ENCODE data around the gene PADI1. TPM values are rescaled to one million over a fixed set of nuclear protein-coding genes. Genes with fewer than 3 reads are reported as not detected.

Gene PADI1
- total RNA-seq, 1 experiment from 2014 or later = not detected

DNA sequence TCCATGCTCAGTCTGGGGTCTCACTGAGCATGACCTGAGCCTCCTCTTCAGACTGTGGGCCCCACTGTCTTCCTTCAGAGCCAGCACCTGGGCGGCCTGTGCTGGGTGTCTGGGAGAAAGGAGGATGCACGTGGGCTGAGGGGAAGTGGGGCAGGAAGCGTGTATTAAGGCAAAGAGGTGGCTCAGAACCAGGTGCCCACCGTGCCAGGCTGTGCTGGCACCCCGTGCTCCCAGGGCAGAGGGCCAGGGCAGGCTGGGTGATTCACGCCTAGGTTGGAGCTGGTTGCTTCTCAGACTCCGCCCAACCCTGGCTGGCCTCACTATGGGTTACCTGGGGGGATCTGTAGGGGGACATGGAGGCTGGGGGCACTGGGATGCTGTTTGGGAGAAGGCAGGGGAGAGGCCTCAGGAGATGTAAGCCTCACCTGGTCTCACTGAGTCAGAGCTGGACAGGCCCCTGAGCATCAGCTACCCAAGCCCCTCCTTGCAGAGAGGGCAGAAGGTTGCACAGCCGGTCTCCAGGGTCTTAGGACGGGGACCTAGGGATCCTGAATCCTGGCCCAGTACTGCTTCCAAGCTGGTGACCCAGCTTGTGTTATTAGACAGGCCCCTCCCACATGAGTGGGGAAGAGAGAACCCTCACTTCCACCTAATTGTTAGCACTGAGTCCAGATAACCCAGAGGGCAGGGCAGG, 18.6 kb upstream of the PADI1 start:
- Histone ChIP-seq H3K4me2 (ENCODE audit: low read depth, low read length, poor library complexity, severe bottlenecking) (no peak overlapping the region), H3K9me2 (replicated peaks; ENCODE audit: insufficient read depth, low read length) (no peaks in the 10 kb centered on the region), H3K36me3 (ENCODE audit: insufficient read depth, low read length) (no peaks in the 10 kb centered on the region), H3K27ac (ENCODE audit: low read length) (no peak overlapping the region), H3K79me2 (ENCODE audit: low read length) (no peaks in the 10 kb centered on the region), H3K9ac (ENCODE audit: low read length) (no peak overlapping the region), H3K4me1 (ENCODE audit: low read length) (no peaks in the 10 kb centered on the region), H3K4me3 (ENCODE audit: low read length) (no peak overlapping the region), H3K9me3 (ENCODE audit: low read length) (no peaks in the 10 kb centered on the region; the same call in none of the 2 replicates), H3K27me3 (ENCODE audit: low read length) (no peaks in the 10 kb centered on the region), H4K20me1 (ENCODE audit: insufficient read depth, low read depth, low read length) (no peaks in the 10 kb centered on the region), H2AFZ (ENCODE audit: low read length) (no peak overlapping the region)
- no peak for DNase-seq

DNA sequence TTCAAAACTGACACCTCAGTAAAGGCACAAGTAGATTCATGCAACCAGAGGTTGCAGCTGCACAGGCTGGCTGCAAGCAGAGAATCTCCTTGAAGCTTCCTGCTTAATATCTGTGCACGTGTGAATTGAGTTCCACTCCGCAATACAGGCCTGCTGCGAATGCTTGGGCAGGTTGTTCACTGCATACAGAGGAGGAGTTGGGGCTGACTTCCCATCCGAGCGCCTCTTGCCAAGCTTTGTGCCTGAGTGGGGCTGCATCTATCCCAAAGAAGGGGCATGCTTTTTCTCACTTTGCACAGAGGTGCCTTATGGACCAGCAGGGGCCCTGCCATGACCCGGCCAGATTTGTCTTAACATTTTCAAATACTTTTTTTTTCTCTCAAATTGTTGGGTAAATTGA, 17.9 kb upstream of the PADI1 start:
- Histone ChIP-seq H3K9me2 (replicated peaks; ENCODE audit: insufficient read depth, low read length) (no peaks in the 10 kb centered on the region), H3K79me2 (ENCODE audit: low read length) (no peaks in the 10 kb centered on the region), H3K4me1 (ENCODE audit: low read length) (no peaks in the 10 kb centered on the region), H3K36me3 (ENCODE audit: insufficient read depth, low read length) (no peaks in the 10 kb centered on the region), H3K9me3 (ENCODE audit: low read length) (no peaks in the 10 kb centered on the region; the same call in none of the 2 replicates), H3K27ac (ENCODE audit: low read length) (no peak overlapping the region), H2AFZ (ENCODE audit: low read length) (no peak overlapping the region), H3K4me2 (ENCODE audit: low read depth, low read length, poor library complexity, severe bottlenecking) (no peak overlapping the region), H3K4me3 (ENCODE audit: low read length) (no peak overlapping the region), H3K27me3 (ENCODE audit: low read length) (no peaks in the 10 kb centered on the region), H4K20me1 (ENCODE audit: insufficient read depth, low read depth, low read length) (no peaks in the 10 kb centered on the region), H3K9ac (ENCODE audit: low read length) (no peak overlapping the region)
- DNase-seq = no peak

- H3K9ac ChIP-seq (ENCODE audit: low read length) = no peak overlapping the region
- no peaks in the 10 kb centered on the region; the same call in none of the 2 replicates for H3K9me3 ChIP-seq (ENCODE audit: low read length)
- H3K79me2 ChIP-seq (ENCODE audit: low read length) = no peaks in the 10 kb centered on the region
- H3K27ac ChIP-seq (ENCODE audit: low read length) = no peak overlapping the region
- H4K20me1 ChIP-seq (ENCODE audit: insufficient read depth, low read depth, low read length) = no peaks in the 10 kb centered on the region
- no peaks in the 10 kb centered on the region for H3K36me3 ChIP-seq (ENCODE audit: insufficient read depth, low read length)
- H3K4me3 ChIP-seq (ENCODE audit: low read length) = no peak overlapping the region
- H3K4me1 ChIP-seq (ENCODE audit: low read length) = peaks cover 4% of the 10 kb centered on the region
- DNase-seq = no peak
- H3K27me3 ChIP-seq (ENCODE audit: low read length) = no peaks in the 10 kb centered on the region
- H3K4me2 ChIP-seq (ENCODE audit: low read depth, low read length, poor library complexity, severe bottlenecking) = no peak overlapping the region
- no peaks in the 10 kb centered on the region for H3K9me2 ChIP-seq (replicated peaks; ENCODE audit: insufficient read depth, low read length)
- no peak overlapping the region for H2AFZ ChIP-seq (ENCODE audit: low read length)
Observed at GRCh38 chr1:17188217-17188616, 16.7 kb upstream of the PADI1 start.

- Histone ChIP-seq H3K9me2 (replicated peaks; ENCODE audit: insufficient read depth, low read length) (no peaks in the 10 kb centered on the region), H3K36me3 (ENCODE audit: insufficient read depth, low read length) (no peaks in the 10 kb centered on the region), H3K9ac (ENCODE audit: low read length) (no peak overlapping the region), H3K9me3 (ENCODE audit: low read length) (no peaks in the 10 kb centered on the region; the same call in none of the 2 replicates), H3K79me2 (ENCODE audit: low read length) (no peaks in the 10 kb centered on the region), H3K4me3 (ENCODE audit: low read length) (no peak overlapping the region), H3K4me2 (ENCODE audit: low read depth, low read length, poor library complexity, severe bottlenecking) (no peak overlapping the region), H3K27ac (ENCODE audit: low read length) (no peak overlapping the region), H3K27me3 (ENCODE audit: low read length) (no peaks in the 10 kb centered on the region), H2AFZ (ENCODE audit: low read length) (no peak overlapping the region), H3K4me1 (ENCODE audit: low read length) (peaks cover 4% of the 10 kb centered on the region), H4K20me1 (ENCODE audit: insufficient read depth, low read depth, low read length) (no peaks in the 10 kb centered on the region)
- DNase-seq = no peak
Observed at GRCh38 chr1:17188889-17189631, 15.9 kb upstream of the PADI1 start.

DNA sequence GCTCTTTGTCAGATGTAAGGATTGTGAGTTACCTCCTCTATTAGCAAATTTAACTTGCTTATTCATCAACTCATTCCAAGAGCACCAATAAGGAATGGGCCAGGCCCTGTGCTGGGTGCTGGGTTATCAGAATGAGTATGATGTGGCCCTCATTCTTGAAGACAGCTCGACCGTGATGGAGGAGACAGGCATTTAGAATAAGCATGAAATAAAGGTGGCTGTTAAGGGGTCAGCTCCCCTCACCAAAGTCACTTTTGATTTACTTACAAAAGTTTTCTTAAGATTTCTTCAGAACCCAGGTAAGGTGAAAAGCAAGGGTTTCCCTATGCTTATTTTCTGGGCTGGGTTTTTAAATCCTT, 15.3 kb upstream of the PADI1 start:
- no peaks in the 10 kb centered on the region for H3K9me2 ChIP-seq (replicated peaks; ENCODE audit: insufficient read depth, low read length)
- H3K36me3 ChIP-seq (ENCODE audit: insufficient read depth, low read length) = no peaks in the 10 kb centered on the region
- no peak overlapping the region for H3K27ac ChIP-seq (ENCODE audit: low read length)
- H3K4me3 ChIP-seq (ENCODE audit: low read length) = no peak overlapping the region
- H3K4me2 ChIP-seq (ENCODE audit: low read depth, low read length, poor library complexity, severe bottlenecking) = no peak overlapping the region
- no peaks in the 10 kb centered on the region; the same call in none of the 2 replicates for H3K9me3 ChIP-seq (ENCODE audit: low read length)
- no peaks in the 10 kb centered on the region for H3K79me2 ChIP-seq (ENCODE audit: low read length)
- no peaks in the 10 kb centered on the region for H4K20me1 ChIP-seq (ENCODE audit: insufficient read depth, low read depth, low read length)
- H3K4me1 ChIP-seq (ENCODE audit: low read length) = peaks cover 4% of the 10 kb centered on the region
- H2AFZ ChIP-seq (ENCODE audit: low read length) = no peak overlapping the region
- no peak for DNase-seq
- no peaks in the 10 kb centered on the region for H3K27me3 ChIP-seq (ENCODE audit: low read length)
- H3K9ac ChIP-seq (ENCODE audit: low read length) = no peak overlapping the region

DNA sequence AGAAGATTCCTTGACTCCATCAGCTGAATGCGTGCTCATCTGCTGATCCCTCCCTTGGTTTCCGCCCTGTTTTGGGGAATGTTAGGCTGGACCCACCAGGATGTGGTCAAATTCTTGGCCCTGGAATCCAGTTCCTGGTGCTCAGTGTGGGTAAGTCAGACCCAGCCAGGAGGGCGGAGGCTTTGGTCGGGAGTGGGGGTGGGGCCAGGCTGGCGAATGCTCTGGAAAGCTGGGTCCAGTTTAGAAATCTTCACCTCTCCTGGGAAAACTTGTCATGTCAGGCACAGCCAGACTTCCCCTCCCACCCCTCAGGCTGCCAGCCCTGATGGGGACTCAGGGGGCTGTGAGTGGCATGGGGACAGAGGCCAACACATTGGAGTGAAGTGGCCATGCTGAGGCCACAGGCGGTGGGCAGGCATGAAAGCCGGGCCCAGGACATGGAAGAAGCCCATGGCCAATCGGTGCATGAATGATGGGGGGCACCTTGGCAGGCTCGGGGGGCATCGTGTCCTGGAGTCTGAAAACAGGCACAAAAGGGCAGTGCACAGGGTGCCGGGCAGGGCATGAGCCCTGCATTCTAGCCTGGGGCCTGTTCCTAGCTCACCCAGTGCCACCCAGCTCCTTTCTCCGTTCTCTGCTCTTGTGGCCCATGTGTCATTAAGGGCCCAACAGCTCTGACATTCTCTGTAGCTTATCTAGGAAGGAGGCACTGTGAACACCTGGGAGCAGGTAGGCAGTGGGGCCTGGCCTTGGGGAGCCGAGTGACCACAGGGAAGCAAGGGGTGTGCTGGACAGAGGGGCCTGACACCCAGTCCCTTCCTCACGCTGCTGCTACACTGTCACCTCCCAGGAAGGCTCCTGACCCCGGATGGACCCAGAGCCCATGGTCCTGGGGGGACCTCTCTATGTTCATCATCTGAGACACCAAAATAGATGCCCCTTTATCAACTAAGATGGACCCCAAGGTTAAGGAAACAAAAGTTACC, 14.6 kb upstream of the PADI1 start:
- H3K4me1 ChIP-seq (ENCODE audit: low read length) = peaks cover 4% of the 10 kb centered on the region
- no peak overlapping the region for H3K9ac ChIP-seq (ENCODE audit: low read length)
- H3K36me3 ChIP-seq (ENCODE audit: insufficient read depth, low read length) = no peaks in the 10 kb centered on the region
- H3K9me3 ChIP-seq (ENCODE audit: low read length) = no peaks in the 10 kb centered on the region; the same call in none of the 2 replicates
- H3K27ac ChIP-seq (ENCODE audit: low read length) = no peak overlapping the region
- no peak for DNase-seq
- no peaks in the 10 kb centered on the region for H3K9me2 ChIP-seq (replicated peaks; ENCODE audit: insufficient read depth, low read length)
- no peak overlapping the region for H3K4me2 ChIP-seq (ENCODE audit: low read depth, low read length, poor library complexity, severe bottlenecking)
- no peaks in the 10 kb centered on the region for H4K20me1 ChIP-seq (ENCODE audit: insufficient read depth, low read depth, low read length)
- no peaks in the 10 kb centered on the region for H3K27me3 ChIP-seq (ENCODE audit: low read length)
- H3K79me2 ChIP-seq (ENCODE audit: low read length) = no peaks in the 10 kb centered on the region
- no peak overlapping the region for H2AFZ ChIP-seq (ENCODE audit: low read length)
- no peak overlapping the region for H3K4me3 ChIP-seq (ENCODE audit: low read length)

- H3K36me3 ChIP-seq (ENCODE audit: insufficient read depth, low read length) = no peaks in the 10 kb centered on the region
- no peak overlapping the region for H3K4me2 ChIP-seq (ENCODE audit: low read depth, low read length, poor library complexity, severe bottlenecking)
- no peak overlapping the region for H3K4me3 ChIP-seq (ENCODE audit: low read length)
- H3K27ac ChIP-seq (ENCODE audit: low read length) = no peak overlapping the region
- H2AFZ ChIP-seq (ENCODE audit: low read length) = no peak overlapping the region
- H3K27me3 ChIP-seq (ENCODE audit: low read length) = no peaks in the 10 kb centered on the region
- H3K9ac ChIP-seq (ENCODE audit: low read length) = no peak overlapping the region
- H4K20me1 ChIP-seq (ENCODE audit: insufficient read depth, low read depth, low read length) = no peaks in the 10 kb centered on the region
- no peaks in the 10 kb centered on the region for H3K9me2 ChIP-seq (replicated peaks; ENCODE audit: insufficient read depth, low read length)
- DNase-seq = no peak
- no peaks in the 10 kb centered on the region; the same call in none of the 2 replicates for H3K9me3 ChIP-seq (ENCODE audit: low read length)
- H3K4me1 ChIP-seq (ENCODE audit: low read length) = peaks cover 4% of the 10 kb centered on the region
- no peaks in the 10 kb centered on the region for H3K79me2 ChIP-seq (ENCODE audit: low read length)
Observed at GRCh38 chr1:17191990-17192242, 13.0 kb upstream of the PADI1 start.
